Chondrocyte (in vitro differentiated cells): ENCODE results near the gene DFFB. TPM values are rescaled to one million over a fixed set of nuclear protein-coding genes. Genes with fewer than 3 reads are reported as not detected.

Experiments
- DNase-seq: peaks from one replicate; pipeline ENCODE4 v3.0.0; 2021; ENCODE audit warnings: mixed read lengths, low spot score
- H3K27ac Mint-ChIP-seq: one replicate; pipeline ENCODE4 v1.8.0; 2021; ENCODE audit warnings: mild to moderate bottlenecking, moderate library complexity, mixed read lengths; ENCODE audit not compliant: unreplicated experiment
- H3K27me3 Mint-ChIP-seq: 2 replicates; pipeline ENCODE4 v1.8.0; 2021; ENCODE audit warnings: low read depth, mixed read lengths
- H3K36me3 Mint-ChIP-seq: 2 replicates; pipeline ENCODE4 v1.8.0; 2021; ENCODE audit warnings: low read depth, mixed read lengths
- H3K4me1 Mint-ChIP-seq: 2 replicates; pipeline ENCODE4 v1.8.0; 2021; ENCODE audit warnings: low read depth, mild to moderate bottlenecking, mixed read lengths
- H3K4me3 Mint-ChIP-seq: one replicate; pipeline ENCODE4 v1.8.0; 2021; ENCODE audit warnings: mild to moderate bottlenecking, moderate library complexity, mixed read lengths; ENCODE audit not compliant: unreplicated experiment
- H3K9me3 Mint-ChIP-seq: 2 replicates; pipeline ENCODE4 v1.8.0; 2021; ENCODE audit warnings: low read depth, mixed read lengths
- total RNA-seq: library from RNA; stranded (reverse); gene quantifications from 3 replicates; pipeline ENCODE4 v1.2.1, GENCODE V29; 2021
- TF ChIP-seq, protein P1 (sequence below): fragments of 200-600 bp; sonication (generic); IDR thresholded peaks from 2 replicates; pipeline ENCODE4 v1.5.0; 2021; ENCODE audit warnings: antibody characterized with exemption, mild to moderate bottlenecking, moderate library complexity

The DFFB gene
- total RNA-seq, 1 donor from 2014 or later = 8.2 TPM

DNA sequence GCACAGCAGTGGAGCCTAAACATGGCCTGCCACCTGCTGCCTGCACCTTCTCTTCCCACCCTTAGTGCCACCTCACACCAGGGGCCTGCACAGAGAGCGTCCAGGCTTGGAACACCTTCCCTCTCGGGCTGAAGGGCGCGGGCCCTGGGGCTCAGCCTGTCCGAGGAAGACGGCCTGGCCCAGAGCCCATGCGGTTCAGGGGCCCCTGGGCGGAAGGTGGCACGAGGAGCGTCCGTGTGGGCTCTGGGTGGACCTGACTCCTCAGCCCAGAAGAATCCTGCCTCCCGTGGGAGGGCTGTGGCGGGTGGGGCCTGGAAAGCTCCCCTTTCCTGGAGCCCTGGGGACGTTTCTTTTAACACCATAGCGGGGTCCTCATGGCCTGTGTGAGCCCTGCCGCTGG is 19.4 kb downstream of the DFFB start:
- Mint-ChIP-seq H3K27ac (no peak overlapping the region), H3K27me3 (no peaks in the 10 kb centered on the region), H3K4me1 (no peaks in the 10 kb centered on the region), H3K4me3 (no peak overlapping the region), H3K9me3 (peaks cover 10% of the 10 kb centered on the region), H3K36me3 (peaks cover 32% of the 10 kb centered on the region)
- TF ChIP-seq, protein P1, sequence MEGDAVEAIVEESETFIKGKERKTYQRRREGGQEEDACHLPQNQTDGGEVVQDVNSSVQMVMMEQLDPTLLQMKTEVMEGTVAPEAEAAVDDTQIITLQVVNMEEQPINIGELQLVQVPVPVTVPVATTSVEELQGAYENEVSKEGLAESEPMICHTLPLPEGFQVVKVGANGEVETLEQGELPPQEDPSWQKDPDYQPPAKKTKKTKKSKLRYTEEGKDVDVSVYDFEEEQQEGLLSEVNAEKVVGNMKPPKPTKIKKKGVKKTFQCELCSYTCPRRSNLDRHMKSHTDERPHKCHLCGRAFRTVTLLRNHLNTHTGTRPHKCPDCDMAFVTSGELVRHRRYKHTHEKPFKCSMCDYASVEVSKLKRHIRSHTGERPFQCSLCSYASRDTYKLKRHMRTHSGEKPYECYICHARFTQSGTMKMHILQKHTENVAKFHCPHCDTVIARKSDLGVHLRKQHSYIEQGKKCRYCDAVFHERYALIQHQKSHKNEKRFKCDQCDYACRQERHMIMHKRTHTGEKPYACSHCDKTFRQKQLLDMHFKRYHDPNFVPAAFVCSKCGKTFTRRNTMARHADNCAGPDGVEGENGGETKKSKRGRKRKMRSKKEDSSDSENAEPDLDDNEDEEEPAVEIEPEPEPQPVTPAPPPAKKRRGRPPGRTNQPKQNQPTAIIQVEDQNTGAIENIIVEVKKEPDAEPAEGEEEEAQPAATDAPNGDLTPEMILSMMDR = no peak
- DNase-seq = peak; percentile 78

DNA sequence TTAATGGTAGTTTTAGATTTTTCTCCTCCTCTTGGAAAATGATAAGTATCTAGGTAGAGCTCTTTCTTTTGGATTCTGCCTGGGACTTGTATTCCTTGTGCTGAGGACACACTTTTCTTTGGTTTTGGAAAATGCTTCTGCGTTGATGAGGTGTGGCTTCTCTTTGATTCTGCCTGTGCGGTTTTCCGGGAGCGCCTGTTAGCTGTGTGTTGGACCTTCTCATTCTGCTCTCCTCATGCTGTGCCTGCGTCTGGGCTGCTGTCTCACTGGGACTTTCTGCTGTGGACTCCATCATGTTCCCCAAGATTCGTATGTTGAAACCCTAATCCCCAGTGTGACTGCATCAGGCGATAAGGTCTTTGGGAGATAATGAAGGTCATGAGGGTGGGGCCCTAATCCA is 21.8 kb downstream of the DFFB start:
- DNase-seq = peak; percentile 51
- no peak overlapping the region for H3K27ac Mint-ChIP-seq
- TF ChIP-seq, protein P1 = no peak
- H3K27me3 Mint-ChIP-seq = no peaks in the 10 kb centered on the region
- H3K9me3 Mint-ChIP-seq = peaks cover 10% of the 10 kb centered on the region
- H3K4me3 Mint-ChIP-seq = no peak overlapping the region
- peaks cover 29% of the 10 kb centered on the region for H3K36me3 Mint-ChIP-seq
- no peaks in the 10 kb centered on the region for H3K4me1 Mint-ChIP-seq

DNA sequence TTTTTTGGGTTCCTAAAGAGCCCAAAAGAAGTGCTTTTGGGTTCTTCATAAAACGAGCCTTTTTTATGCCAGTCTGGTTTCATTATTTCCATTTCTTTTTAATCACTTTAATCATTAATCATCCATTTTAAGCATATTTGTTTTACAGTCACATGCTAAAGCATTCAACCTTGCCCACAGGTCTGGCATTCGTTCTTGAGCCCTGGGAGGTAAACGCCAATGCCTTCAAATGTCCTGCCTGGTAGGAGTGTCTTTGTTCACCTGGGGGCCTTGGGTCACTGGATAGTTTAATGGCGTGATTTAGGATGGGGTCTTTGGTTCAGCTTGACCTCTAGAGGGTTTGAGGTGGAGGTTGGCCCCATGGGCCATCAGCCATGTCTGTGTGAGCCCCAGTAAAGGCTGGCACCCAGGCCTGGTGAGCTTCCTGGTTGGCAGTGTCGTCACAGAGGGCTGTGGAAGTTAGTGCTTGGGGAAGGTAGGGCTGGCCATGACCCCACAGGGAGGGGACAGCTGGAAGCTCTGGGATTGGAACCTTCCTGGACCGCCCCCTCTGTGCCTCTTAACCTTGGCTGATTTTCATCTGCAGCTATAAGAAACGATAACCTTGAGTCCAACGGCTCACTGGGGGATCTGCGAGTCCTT is 22.6 kb downstream of the DFFB start:
- Mint-ChIP-seq H3K27ac (no peak overlapping the region), H3K4me3 (no peak overlapping the region), H3K4me1 (no peaks in the 10 kb centered on the region), H3K27me3 (no peaks in the 10 kb centered on the region), H3K9me3 (peaks cover 10% of the 10 kb centered on the region), H3K36me3 (peaks cover 33% of the 10 kb centered on the region)
- TF ChIP-seq, protein P1 = no peak
- peak; percentile 46 for DNase-seq

DNA sequence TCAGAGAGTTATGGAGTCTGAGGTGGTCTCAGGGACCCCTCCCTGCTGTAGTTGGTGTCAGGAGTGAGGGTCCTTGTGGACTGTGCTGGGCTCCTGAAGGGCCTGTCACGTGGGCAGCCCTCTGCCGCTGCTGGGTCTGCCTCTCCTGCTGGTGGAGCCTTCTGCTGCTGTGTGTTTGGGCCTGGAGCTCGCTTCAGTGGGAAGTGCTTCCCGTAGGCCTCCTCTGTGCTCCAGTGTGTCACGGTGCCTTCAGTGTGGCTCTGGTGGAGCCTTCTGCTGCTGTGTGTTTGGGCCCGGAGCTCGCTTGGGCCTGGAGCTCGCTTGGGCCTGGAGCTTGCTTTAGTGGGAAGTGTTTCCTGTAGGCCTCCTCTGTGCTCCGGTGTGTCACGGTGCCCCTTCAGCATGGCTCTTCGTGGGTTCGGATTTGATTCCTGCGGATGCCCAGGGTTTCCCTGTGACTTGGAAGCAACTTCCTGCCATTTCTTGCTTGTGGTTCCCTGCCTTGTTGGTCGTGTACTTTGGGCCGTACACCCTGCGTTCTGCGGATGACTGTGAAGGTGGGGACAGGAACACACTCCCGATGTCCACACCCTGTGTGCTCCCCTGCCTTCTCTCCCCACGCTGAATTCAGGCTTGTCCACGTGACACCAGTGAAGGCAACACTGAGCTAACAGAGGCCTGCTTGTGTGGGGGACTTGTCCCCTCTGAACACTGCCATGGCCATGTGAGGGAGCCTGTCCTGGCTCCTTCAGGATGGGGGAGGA is 23.3 kb downstream of the DFFB start:
- H3K27ac Mint-ChIP-seq = no peak overlapping the region
- no peaks in the 10 kb centered on the region for H3K27me3 Mint-ChIP-seq
- TF ChIP-seq, protein P1 = no peak
- peak; percentile 52 for DNase-seq
- H3K4me3 Mint-ChIP-seq = no peak overlapping the region
- H3K36me3 Mint-ChIP-seq = peaks cover 31% of the 10 kb centered on the region
- no peaks in the 10 kb centered on the region for H3K4me1 Mint-ChIP-seq
- H3K9me3 Mint-ChIP-seq = peaks cover 10% of the 10 kb centered on the region

DNA sequence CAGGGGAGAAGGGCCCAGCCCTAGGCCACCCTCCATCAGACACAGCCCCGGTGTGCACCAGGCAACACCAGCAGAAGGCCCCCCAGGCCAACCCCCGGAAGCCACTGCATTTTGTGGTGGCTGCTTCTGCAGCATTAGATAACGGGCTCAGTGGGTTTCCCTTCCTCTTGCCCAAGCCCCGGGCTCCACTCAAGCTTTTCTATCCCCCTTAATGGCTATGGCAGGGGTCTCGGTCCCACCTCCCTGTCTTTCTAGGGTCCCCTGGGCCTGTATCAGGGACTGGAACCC is 23.9 kb downstream of the DFFB start:
- Mint-ChIP-seq H3K27me3 (no peaks in the 10 kb centered on the region), H3K4me3 (no peak overlapping the region), H3K4me1 (no peaks in the 10 kb centered on the region), H3K36me3 (peaks cover 29% of the 10 kb centered on the region), H3K27ac (no peak overlapping the region), H3K9me3 (peaks cover 10% of the 10 kb centered on the region)
- TF ChIP-seq, protein P1 = no peak
- DNase-seq = peak; percentile 61
